IMR-90 (cell line): ENCODE measurements around the gene VAV1. TPM values are rescaled to one million over a fixed set of nuclear protein-coding genes. Genes with fewer than 3 reads are reported as not detected.
A peak's percentile ranks its signal among the peaks of the same experiment; 100 is the strongest.

Experiments
- ATAC-seq: fragments of 200-7000 bp; cut with Tn5 transposase; 2 replicates; pipeline ENCODE4 v1.9.1; 2020; ENCODE audit warnings: low read depth, mild to moderate bottlenecking, moderate library complexity
- BruUV-seq: library from RNA; stranded (reverse); fragments of 400-500 nt; replicated peaks from 2 replicates; lab custom pipeline; 2021; lab: Mats Ljungman, UMichigan
- CTCF ChIA-PET: fragments of 300-600 bp; formaldehyde crosslinking; extraction: SDS; loops from one replicate; lab custom pipeline; 2021; ENCODE audit warnings: antibody characterized with exemption; lab: Yijun Ruan, JAX
- POLR2A ChIA-PET: fragments of 300-600 bp; sonication (Branson Sonifier 250); formaldehyde crosslinking; loops from one replicate; lab custom pipeline; 2022; ENCODE audit warnings: antibody characterized with exemption; ENCODE audit not compliant: unreplicated experiment; lab: Charles Lee
- DNase-seq: peaks from one replicate; pipeline ENCODE4 v3.0.0; 2013
- H2AFZ ChIP-seq: replicated peaks from 2 replicates; pipeline ENCODE3; 2013; ENCODE audit warnings: low read length, mild to moderate bottlenecking; ENCODE audit not compliant: poor library complexity
- H2AK5ac ChIP-seq: 2 replicates; pipeline ENCODE4 v1.6.1; 2013; ENCODE audit warnings: low read depth, low read length, inconsistent platforms
- H2AK9ac ChIP-seq: replicated peaks from 2 replicates; pipeline ENCODE3; 2013; ENCODE audit warnings: mild to moderate bottlenecking, low read depth, low read length, moderate library complexity; ENCODE audit not compliant: poor library complexity
- H2BK120ac ChIP-seq: 2 replicates; pipeline ENCODE4 v1.6.1; 2013; ENCODE audit warnings: low read depth, low read length, inconsistent platforms
- H2BK15ac ChIP-seq: 3 replicates; pipeline ENCODE4 v1.6.1; 2013; ENCODE audit warnings: low read depth, low read length, inconsistent platforms
- H2BK20ac ChIP-seq: 2 replicates; pipeline ENCODE4 v1.6.1; 2013; ENCODE audit warnings: low read depth, mild to moderate bottlenecking, inconsistent platforms, low read length, moderate library complexity
- H2BK5ac ChIP-seq: 2 replicates; pipeline ENCODE4 v1.6.1; 2013; ENCODE audit warnings: mild to moderate bottlenecking, low read depth, low read length, inconsistent platforms; ENCODE audit not compliant: poor library complexity, severe bottlenecking
- H3K14ac ChIP-seq: replicated peaks from 2 replicates; pipeline ENCODE4 v1.6.1; 2013; ENCODE audit warnings: low read depth, low read length, inconsistent platforms
- H3K18ac ChIP-seq: 2 replicates; pipeline ENCODE4 v1.6.1; 2013; ENCODE audit warnings: low read depth, low read length, control low read depth
- H3K23ac ChIP-seq: 2 replicates; pipeline ENCODE4 v1.6.1; 2013; ENCODE audit warnings: low read depth, low read length, inconsistent platforms
- H3K27ac ChIP-seq: 2 replicates; pipeline ENCODE4 v1.5.1; 2013; ENCODE audit warnings: mild to moderate bottlenecking, control low read depth, low read length; ENCODE audit not compliant: insufficient read depth
- H3K27me3 ChIP-seq: 2 replicates; pipeline ENCODE4 v1.6.1; 2013; ENCODE audit warnings: low read length; ENCODE audit not compliant: control insufficient read depth, insufficient read depth
- H3K36me3 ChIP-seq: 2 replicates; pipeline ENCODE4 v1.6.1; 2013; ENCODE audit warnings: low read length, mixed read lengths; ENCODE audit not compliant: control insufficient read depth, insufficient read depth
- H3K4ac ChIP-seq: 2 replicates; pipeline ENCODE4 v1.6.1; 2013; ENCODE audit warnings: low read depth, low read length, inconsistent platforms
- H3K4me1 ChIP-seq: 2 replicates; pipeline ENCODE4 v1.6.1; 2013; ENCODE audit warnings: low read length, mixed read lengths; ENCODE audit not compliant: control insufficient read depth, insufficient read depth
- H3K4me2 ChIP-seq: 2 replicates; pipeline ENCODE4 v1.6.1; 2013; ENCODE audit warnings: low read depth, mild to moderate bottlenecking, control low read depth, low read length, moderate library complexity
- H3K4me3 ChIP-seq: 2 replicates; pipeline ENCODE4 v1.5.1; 2013; ENCODE audit warnings: low read depth, mild to moderate bottlenecking, control low read depth, low read length, moderate library complexity; ENCODE audit not compliant: insufficient read depth
- H3K56ac ChIP-seq: 2 replicates; pipeline ENCODE4 v1.6.1; 2013; ENCODE audit warnings: low read length, inconsistent platforms; ENCODE audit not compliant: insufficient read depth; ENCODE audit errors: extremely low read depth
- H3K79me1 ChIP-seq, 2 experiments: 2 replicates each; pipeline ENCODE4 v1.6.1; 2013; ENCODE audit warnings: low read length in 2 of 2, inconsistent platforms in 1 of 2, low read depth in 1 of 2
- H3K9ac ChIP-seq: 2 replicates; pipeline ENCODE4 v1.6.1; 2013; ENCODE audit warnings: low read depth, low read length, control low read depth
- H3K9me1 ChIP-seq: 2 replicates; pipeline ENCODE4 v1.6.1; 2013; ENCODE audit warnings: low read length, inconsistent platforms; ENCODE audit not compliant: insufficient read depth
- H3K9me3 ChIP-seq: 2 replicates; pipeline ENCODE4 v1.6.1; 2013; ENCODE audit warnings: low read length; ENCODE audit not compliant: control insufficient read depth, insufficient read depth
- H4K20me1 ChIP-seq: 2 replicates; pipeline ENCODE4 v1.6.1; 2013; ENCODE audit warnings: low read length, inconsistent platforms; ENCODE audit not compliant: insufficient read depth
- H4K5ac ChIP-seq: 2 replicates; pipeline ENCODE4 v1.6.1; 2013; ENCODE audit warnings: mild to moderate bottlenecking, low read depth, low read length, control low read depth
- H4K8ac ChIP-seq, 2 experiments: 2 replicates each; pipeline ENCODE4 v1.6.1; 2013; ENCODE audit warnings: low read depth in 2 of 2, low read length in 2 of 2, control low read depth in 1 of 2, inconsistent platforms in 1 of 2
- H4K91ac ChIP-seq: 2 replicates; pipeline ENCODE4 v1.6.1; 2013; ENCODE audit warnings: low read depth, low read length, inconsistent platforms; ENCODE audit not compliant: insufficient read depth
- BHLHE40 ChIP-seq: fragments of 150-350 bp; IDR thresholded peaks from 2 replicates; pipeline ENCODE4 v1.6.1; 2016; ENCODE audit warnings: mild to moderate bottlenecking, low read depth, low read length
- CEBPB ChIP-seq: IDR thresholded peaks from 2 replicates; pipeline ENCODE4 v1.6.1; 2012; ENCODE audit warnings: low read depth, low read length, improper control_type of control experiment
- CHD1 ChIP-seq: IDR thresholded peaks from 2 replicates; pipeline ENCODE4 v1.6.1; 2012; ENCODE audit warnings: low read depth, low read length, improper control_type of control experiment
- FOS ChIP-seq: fragments of 150-350 bp; IDR thresholded peaks from 2 replicates; pipeline ENCODE4 v1.6.1; 2016; ENCODE audit warnings: low read depth, low read length
- MAFK ChIP-seq: IDR thresholded peaks from 2 replicates; pipeline ENCODE4 v1.6.1; 2012; ENCODE audit warnings: low read depth, low read length, improper control_type of control experiment
- MAZ ChIP-seq: IDR thresholded peaks from 2 replicates; pipeline ENCODE4 v1.6.1; 2012; ENCODE audit warnings: low read depth, mild to moderate bottlenecking, low read length, improper control_type of control experiment, moderate library complexity, borderline replicate concordance
- MXI1 ChIP-seq: IDR thresholded peaks from 2 replicates; pipeline ENCODE4 v1.6.1; 2012; ENCODE audit warnings: low read depth, mild to moderate bottlenecking, low read length, moderate library complexity, borderline replicate concordance
- NFE2L2 ChIP-seq: fragments of 150-350 bp; IDR thresholded peaks from 2 replicates; pipeline ENCODE4 v1.6.1; 2016; ENCODE audit warnings: low read depth, mild to moderate bottlenecking, low read length
- POLR2A ChIP-seq: IDR thresholded peaks from 2 replicates; pipeline ENCODE4 v1.6.1; 2012; ENCODE audit warnings: mild to moderate bottlenecking, low read depth, low read length
- RAD21 ChIP-seq: IDR thresholded peaks from 2 replicates; pipeline ENCODE4 v1.6.1; 2012; ENCODE audit warnings: low read length, improper control_type of control experiment
- RCOR1 ChIP-seq: IDR thresholded peaks from 2 replicates; pipeline ENCODE4 v1.6.1; 2012; ENCODE audit warnings: mild to moderate bottlenecking, low read length, improper control_type of control experiment; ENCODE audit not compliant: insufficient replicate concordance
- RFX5 ChIP-seq: IDR thresholded peaks from 2 replicates; pipeline ENCODE4 v1.8.0; 2012; ENCODE audit warnings: low read depth, mild to moderate bottlenecking, low read length, moderate library complexity
- SMC3 ChIP-seq: fragments of 150-350 bp; IDR thresholded peaks from 2 replicates; pipeline ENCODE4 v1.6.1; 2016; ENCODE audit warnings: low read depth, mild to moderate bottlenecking, antibody characterized with exemption, low read length, moderate library complexity
- WGBS, 2 experiments: methylation state at CpG; one replicate each; pipeline versions ENCODE4 v1.1.5 to v1.1.7; 2013; ENCODE audit warnings: missing lambda C conversion rate in 2 of 2; ENCODE audit not compliant: insufficient read length in 1 of 2; ENCODE audit errors: extremely low coverage in 2 of 2; 5-methylcytosine and 5-hydroxymethylcytosine counted together
- dilution Hi-C: fragments of 300-500 bp; cut with HindIII; formaldehyde crosslinking; loops from one replicate; pipeline ENCODE4 v1.14.3; 2018; ENCODE audit warnings: low sequenced_read_pairs; ENCODE audit not compliant: unreplicated experiment
- in situ Hi-C: fragments of 300-500 bp; cut with MboI; formaldehyde crosslinking; loops from 3 replicates; pipeline ENCODE4 v1.14.3; 2019; ENCODE audit warnings: low sequenced_read_pairs, inconsistent platforms, mixed read lengths
- intact Hi-C: fragments of 100-400 bp; cut with micrococcal nuclease; formaldehyde crosslinking; loops from 2 replicates; pipeline ENCODE4 v1.10.0; 2022
- polyA plus RNA-seq, 3 experiments: library from polyadenylated mRNA; depleted of rRNA; stranded (reverse); fragments of >200 nt; gene quantifications; 2 replicates each; pipeline ENCODE4 v1.2.3, GENCODE V29; 2012; ENCODE audit warnings: low replicate concordance in 1 of 3
- total RNA-seq: library from RNA; depleted of rRNA; stranded (reverse); fragments of >200 nt; gene quantifications from 2 replicates; pipeline ENCODE4 v1.2.3, GENCODE V29; 2012
- TF ChIP-seq, protein P1 (sequence below): conservative IDR thresholded peaks from 2 replicates; pipeline ENCODE4 v1.5.1; 2012; ENCODE audit warnings: mild to moderate bottlenecking, low read depth, low read length, improper control_type of control experiment
- TF ChIP-seq, protein P2 (sequence below): fragments of 150-350 bp; IDR thresholded peaks from 2 replicates; pipeline ENCODE4 v1.6.1; 2017; ENCODE audit warnings: mild to moderate bottlenecking, antibody characterized with exemption, low read length, low read depth
- TF ChIP-seq, protein P3 (sequence below): fragments of 150-350 bp; IDR thresholded peaks from 2 replicates; pipeline ENCODE4 v1.6.1; 2016; ENCODE audit warnings: low read depth, mild to moderate bottlenecking, low read length, moderate library complexity, borderline replicate concordance

Gene VAV1
- total and polyA plus RNA-seq, 2 of the 4 experiments (the other 2 are of a cell fraction): not detected

DNA sequence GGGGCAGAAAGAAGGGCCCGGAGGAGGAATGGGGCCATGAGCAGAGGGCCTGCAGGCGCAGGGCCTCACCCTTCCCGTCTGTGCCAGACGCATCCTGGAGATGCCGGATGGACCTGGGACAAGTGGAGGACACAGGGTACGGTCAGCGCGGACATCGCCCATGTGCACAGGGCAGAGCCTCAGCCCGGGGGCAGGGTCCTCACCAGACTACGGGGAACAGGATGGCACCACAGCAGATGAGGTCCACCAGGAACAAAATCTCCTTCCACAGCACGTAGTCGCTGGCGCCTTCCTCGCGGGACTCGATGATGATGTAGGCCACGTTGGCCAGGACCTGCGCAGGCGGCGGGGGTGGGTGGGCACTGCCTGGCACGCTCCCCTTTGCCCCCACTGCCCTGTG, 40.7 kb upstream of the VAV1 start:
- ATAC-seq (no peak), DNase-seq (no peak)
- no peak overlapping the region for H4K91ac ChIP-seq
- H2AFZ ChIP-seq: no peak overlapping the region
- TF ChIP-seq MXI1: no peak
- no peak for TF ChIP-seq RAD21
- TF ChIP-seq, protein P1, sequence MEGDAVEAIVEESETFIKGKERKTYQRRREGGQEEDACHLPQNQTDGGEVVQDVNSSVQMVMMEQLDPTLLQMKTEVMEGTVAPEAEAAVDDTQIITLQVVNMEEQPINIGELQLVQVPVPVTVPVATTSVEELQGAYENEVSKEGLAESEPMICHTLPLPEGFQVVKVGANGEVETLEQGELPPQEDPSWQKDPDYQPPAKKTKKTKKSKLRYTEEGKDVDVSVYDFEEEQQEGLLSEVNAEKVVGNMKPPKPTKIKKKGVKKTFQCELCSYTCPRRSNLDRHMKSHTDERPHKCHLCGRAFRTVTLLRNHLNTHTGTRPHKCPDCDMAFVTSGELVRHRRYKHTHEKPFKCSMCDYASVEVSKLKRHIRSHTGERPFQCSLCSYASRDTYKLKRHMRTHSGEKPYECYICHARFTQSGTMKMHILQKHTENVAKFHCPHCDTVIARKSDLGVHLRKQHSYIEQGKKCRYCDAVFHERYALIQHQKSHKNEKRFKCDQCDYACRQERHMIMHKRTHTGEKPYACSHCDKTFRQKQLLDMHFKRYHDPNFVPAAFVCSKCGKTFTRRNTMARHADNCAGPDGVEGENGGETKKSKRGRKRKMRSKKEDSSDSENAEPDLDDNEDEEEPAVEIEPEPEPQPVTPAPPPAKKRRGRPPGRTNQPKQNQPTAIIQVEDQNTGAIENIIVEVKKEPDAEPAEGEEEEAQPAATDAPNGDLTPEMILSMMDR: no peak
- TF ChIP-seq, protein P2, sequence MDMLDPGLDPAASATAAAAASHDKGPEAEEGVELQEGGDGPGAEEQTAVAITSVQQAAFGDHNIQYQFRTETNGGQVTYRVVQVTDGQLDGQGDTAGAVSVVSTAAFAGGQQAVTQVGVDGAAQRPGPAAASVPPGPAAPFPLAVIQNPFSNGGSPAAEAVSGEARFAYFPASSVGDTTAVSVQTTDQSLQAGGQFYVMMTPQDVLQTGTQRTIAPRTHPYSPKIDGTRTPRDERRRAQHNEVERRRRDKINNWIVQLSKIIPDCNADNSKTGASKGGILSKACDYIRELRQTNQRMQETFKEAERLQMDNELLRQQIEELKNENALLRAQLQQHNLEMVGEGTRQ: no peak
- TF ChIP-seq, protein P3, sequence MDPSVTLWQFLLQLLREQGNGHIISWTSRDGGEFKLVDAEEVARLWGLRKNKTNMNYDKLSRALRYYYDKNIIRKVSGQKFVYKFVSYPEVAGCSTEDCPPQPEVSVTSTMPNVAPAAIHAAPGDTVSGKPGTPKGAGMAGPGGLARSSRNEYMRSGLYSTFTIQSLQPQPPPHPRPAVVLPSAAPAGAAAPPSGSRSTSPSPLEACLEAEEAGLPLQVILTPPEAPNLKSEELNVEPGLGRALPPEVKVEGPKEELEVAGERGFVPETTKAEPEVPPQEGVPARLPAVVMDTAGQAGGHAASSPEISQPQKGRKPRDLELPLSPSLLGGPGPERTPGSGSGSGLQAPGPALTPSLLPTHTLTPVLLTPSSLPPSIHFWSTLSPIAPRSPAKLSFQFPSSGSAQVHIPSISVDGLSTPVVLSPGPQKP: no peak
- TF ChIP-seq RCOR1: no peak
- no peak for TF ChIP-seq MAFK
- TF ChIP-seq CHD1: no peak
- TF ChIP-seq CEBPB: no peak
- TF ChIP-seq MAZ: no peak
- no peak for TF ChIP-seq BHLHE40
- no peak for TF ChIP-seq RFX5
- TF ChIP-seq FOS: no peak
- TF ChIP-seq SMC3: no peak
- TF ChIP-seq POLR2A: no peak
- TF ChIP-seq NFE2L2: no peak
- dilution Hi-C loops (no loop called here), in situ Hi-C loops (loop anchor here (10.0 kb wide), 2 partner anchors 133 to 217 kb away; no protein-coding TSS in a partner anchor), intact Hi-C loops (loop anchor here (10.0 kb wide), 1 partner anchor 333 kb away; the partner anchor contains the start of gene ZNF557)
- H3K9ac ChIP-seq: no peak overlapping the region
- 97% methylated on average over 20 of the region's 22 CpGs; no CpG with 5 or more reads in 1 of the 2 experiments for WGBS, 2 experiments
- no peak overlapping the region for H3K23ac ChIP-seq
- H2BK5ac ChIP-seq: no peak overlapping the region
- H2AK9ac ChIP-seq: peak overlapping the region; percentile 61
- no peak overlapping the region for H2BK15ac ChIP-seq
- no peak overlapping the region for H3K4me2 ChIP-seq
- H3K9me3 ChIP-seq: no peaks in the 10 kb centered on the region
- no peak overlapping the region for H4K8ac ChIP-seq
- no peak overlapping the region for H3K4ac ChIP-seq
- no peak overlapping the region for H3K18ac ChIP-seq
- no peak overlapping the region for H2AK5ac ChIP-seq
- H3K4me1 ChIP-seq: 0 out of 2 replicates have a peak, but pooled peaks cover 1% of the 10 kb centered on the region
- CTCF ChIA-PET: no interaction called here
- POLR2A ChIA-PET: no interaction called here
- H3K79me1 ChIP-seq: peaks cover 0 to 24% of the 10 kb centered on the region in 2 experiments; a peak in 3 of 4 replicates
- H3K4me3 ChIP-seq: no peak overlapping the region
- no peak overlapping the region for H2BK120ac ChIP-seq
- BruUV-seq: no TSS peak
- H3K27me3 ChIP-seq: no peaks in the 10 kb centered on the region
- no peak overlapping the region for H4K5ac ChIP-seq
- H3K27ac ChIP-seq: no peak overlapping the region
- H3K14ac ChIP-seq: no peak overlapping the region
- H3K9me1 ChIP-seq: peaks cover 3% of the 10 kb centered on the region; the same call in 1 of the 2 replicates
- H4K20me1 ChIP-seq: no peaks in the 10 kb centered on the region
- peaks cover 11% of the 10 kb centered on the region; the same call in 1 of the 2 replicates for H3K36me3 ChIP-seq
- no peak overlapping the region for H2BK20ac ChIP-seq
- no peak overlapping the region for H3K56ac ChIP-seq
